ENCODE data around the gene MAML3.

DNA sequence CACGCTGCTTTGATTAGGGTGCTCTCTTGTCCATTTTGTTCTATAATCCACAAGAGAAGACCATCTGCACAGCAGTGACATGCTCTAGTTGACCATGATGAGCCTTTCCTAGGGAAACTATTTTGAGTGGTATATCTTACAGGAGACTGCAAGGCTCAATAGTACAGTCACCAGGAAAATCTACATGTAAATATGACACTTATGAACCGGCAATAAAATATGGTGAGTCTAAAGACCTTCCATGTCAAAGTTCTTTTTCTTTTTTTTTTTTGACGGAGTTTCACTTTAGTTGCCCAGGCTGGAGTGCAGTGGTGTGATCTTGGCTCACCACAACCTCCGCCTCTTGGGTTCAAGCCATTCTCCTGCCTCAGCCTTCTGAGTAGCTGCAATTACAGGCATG lies 384.6 kb downstream of the MAML3 start:
- TF ChIP-seq EP300 (IDR thresholded peaks at IDR 0.05; ENCODE audit: borderline replicate concordance) (no peak), TAF1 (IDR thresholded peaks at IDR 0.05; ENCODE audit: low read depth) (no peak), YY1 (IDR thresholded peaks at IDR 0.05; ENCODE audit: low read depth) (no peak)
- TF ChIP-seq, protein P1, sequence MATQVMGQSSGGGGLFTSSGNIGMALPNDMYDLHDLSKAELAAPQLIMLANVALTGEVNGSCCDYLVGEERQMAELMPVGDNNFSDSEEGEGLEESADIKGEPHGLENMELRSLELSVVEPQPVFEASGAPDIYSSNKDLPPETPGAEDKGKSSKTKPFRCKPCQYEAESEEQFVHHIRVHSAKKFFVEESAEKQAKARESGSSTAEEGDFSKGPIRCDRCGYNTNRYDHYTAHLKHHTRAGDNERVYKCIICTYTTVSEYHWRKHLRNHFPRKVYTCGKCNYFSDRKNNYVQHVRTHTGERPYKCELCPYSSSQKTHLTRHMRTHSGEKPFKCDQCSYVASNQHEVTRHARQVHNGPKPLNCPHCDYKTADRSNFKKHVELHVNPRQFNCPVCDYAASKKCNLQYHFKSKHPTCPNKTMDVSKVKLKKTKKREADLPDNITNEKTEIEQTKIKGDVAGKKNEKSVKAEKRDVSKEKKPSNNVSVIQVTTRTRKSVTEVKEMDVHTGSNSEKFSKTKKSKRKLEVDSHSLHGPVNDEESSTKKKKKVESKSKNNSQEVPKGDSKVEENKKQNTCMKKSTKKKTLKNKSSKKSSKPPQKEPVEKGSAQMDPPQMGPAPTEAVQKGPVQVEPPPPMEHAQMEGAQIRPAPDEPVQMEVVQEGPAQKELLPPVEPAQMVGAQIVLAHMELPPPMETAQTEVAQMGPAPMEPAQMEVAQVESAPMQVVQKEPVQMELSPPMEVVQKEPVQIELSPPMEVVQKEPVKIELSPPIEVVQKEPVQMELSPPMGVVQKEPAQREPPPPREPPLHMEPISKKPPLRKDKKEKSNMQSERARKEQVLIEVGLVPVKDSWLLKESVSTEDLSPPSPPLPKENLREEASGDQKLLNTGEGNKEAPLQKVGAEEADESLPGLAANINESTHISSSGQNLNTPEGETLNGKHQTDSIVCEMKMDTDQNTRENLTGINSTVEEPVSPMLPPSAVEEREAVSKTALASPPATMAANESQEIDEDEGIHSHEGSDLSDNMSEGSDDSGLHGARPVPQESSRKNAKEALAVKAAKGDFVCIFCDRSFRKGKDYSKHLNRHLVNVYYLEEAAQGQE (IDR thresholded peaks at IDR 0.05; ENCODE audit: low read depth), result no peak
- TF ChIP-seq, protein P2, sequence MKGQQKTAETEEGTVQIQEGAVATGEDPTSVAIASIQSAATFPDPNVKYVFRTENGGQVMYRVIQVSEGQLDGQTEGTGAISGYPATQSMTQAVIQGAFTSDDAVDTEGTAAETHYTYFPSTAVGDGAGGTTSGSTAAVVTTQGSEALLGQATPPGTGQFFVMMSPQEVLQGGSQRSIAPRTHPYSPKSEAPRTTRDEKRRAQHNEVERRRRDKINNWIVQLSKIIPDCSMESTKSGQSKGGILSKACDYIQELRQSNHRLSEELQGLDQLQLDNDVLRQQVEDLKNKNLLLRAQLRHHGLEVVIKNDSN (IDR thresholded peaks at IDR 0.05), result no peak

Measured in Ishikawa (cell line).